KOPT-K1 (cell line): ENCODE data around the gene SERPINA5.
"Not testable (repeated sequence)": the region's sequence is repeated elsewhere in the genome, so short reads cannot be mapped to it uniquely, and the experiment has no call there.

Experiments used
- H3K27ac ChIP-seq: fragments of 200-600 bp; sonication (generic); 2 replicates; pipeline ENCODE4 v1.5.1; 2016; ENCODE audit warnings: antibody characterized with exemption, mild to moderate bottlenecking, low read depth, low read length; ENCODE audit not compliant: poor library complexity, severe bottlenecking
- H3K36me3 ChIP-seq: fragments of 200-600 bp; sonication (generic); 2 replicates; pipeline ENCODE4 v1.5.1; 2017; ENCODE audit warnings: antibody characterized with exemption, mild to moderate bottlenecking, low read length, moderate library complexity; ENCODE audit not compliant: insufficient read depth
- H3K9me3 ChIP-seq: fragments of 200-600 bp; sonication (generic); 2 replicates; pipeline ENCODE4 v1.5.1; 2017; ENCODE audit warnings: antibody characterized with exemption, low read length, mild to moderate bottlenecking; ENCODE audit not compliant: insufficient read depth, poor library complexity, severe bottlenecking

The SERPINA5 gene

DNA sequence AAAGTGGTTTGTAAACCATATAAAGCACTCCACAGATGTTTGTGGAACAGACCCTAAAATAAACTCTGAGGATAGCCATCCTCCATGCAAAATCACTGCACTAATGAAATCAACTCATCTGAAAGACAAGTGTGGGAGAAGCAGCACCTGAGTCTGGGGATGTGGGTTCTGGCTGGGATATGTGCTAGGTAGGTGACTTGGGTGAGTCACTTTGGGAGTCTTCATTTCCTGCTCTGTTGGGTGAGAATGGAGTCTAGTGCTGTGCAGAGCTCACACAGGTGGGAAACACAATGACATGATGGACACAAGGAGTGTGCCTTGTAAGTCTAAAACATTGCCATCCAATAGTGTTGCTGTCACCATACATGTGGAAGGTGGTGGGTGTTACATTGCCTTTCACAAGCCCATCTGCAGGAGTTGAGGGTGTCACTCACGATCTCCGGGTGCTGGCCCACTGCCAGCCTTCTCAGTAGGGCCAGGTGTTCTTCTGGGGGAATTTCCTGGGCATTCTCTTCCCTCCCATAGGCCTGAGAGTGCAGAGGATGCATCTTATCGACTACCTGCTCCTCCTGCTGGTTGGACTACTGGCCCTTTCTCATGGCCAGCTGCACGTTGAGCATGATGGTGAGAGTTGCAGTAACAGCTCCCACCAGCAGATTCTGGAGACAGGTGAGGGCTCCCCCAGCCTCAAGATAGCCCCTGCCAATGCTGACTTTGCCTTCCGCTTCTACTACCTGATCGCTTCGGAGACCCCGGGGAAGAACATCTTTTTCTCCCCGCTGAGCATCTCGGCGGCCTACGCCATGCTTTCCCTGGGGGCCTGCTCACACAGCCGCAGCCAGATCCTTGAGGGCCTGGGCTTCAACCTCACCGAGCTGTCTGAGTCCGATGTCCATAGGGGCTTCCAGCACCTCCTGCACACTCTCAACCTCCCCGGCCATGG lies 18.0 kb upstream of the SERPINA5 start:
- no peaks in the 10 kb centered on the region for H3K36me3 ChIP-seq
- no peaks in the 10 kb centered on the region for H3K9me3 ChIP-seq
- H3K27ac ChIP-seq = no peak overlapping the region

DNA sequence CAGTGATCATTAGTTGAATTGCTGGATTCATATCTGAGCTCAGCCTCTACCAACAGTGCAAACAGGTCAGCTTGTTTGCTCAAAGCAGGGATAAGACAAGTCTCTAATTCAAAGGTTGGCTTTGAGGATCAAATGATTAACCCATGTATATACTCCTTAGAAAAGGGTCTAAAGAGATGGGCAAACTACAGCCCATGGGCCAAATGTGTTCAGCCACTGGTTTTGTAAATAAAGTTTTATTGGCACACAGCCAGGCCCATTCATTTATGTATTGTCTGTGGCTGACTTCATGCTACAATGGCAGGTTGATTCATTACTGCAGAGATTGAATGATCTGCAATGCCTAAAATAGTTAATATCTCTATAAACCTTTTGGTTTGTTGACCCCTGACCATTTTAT lies 16.8 kb upstream of the SERPINA5 start:
- Histone ChIP-seq H3K36me3 (no peaks in the 10 kb centered on the region), H3K27ac (no peak overlapping the region), H3K9me3 (no peaks in the 10 kb centered on the region)

GRCh38 chr14:94568186-94568585 lies 13.0 kb upstream of the SERPINA5 start:
- Histone ChIP-seq H3K36me3 (no peaks in the 10 kb centered on the region), H3K9me3 (no peaks in the 10 kb centered on the region), H3K27ac (no peak overlapping the region)

DNA sequence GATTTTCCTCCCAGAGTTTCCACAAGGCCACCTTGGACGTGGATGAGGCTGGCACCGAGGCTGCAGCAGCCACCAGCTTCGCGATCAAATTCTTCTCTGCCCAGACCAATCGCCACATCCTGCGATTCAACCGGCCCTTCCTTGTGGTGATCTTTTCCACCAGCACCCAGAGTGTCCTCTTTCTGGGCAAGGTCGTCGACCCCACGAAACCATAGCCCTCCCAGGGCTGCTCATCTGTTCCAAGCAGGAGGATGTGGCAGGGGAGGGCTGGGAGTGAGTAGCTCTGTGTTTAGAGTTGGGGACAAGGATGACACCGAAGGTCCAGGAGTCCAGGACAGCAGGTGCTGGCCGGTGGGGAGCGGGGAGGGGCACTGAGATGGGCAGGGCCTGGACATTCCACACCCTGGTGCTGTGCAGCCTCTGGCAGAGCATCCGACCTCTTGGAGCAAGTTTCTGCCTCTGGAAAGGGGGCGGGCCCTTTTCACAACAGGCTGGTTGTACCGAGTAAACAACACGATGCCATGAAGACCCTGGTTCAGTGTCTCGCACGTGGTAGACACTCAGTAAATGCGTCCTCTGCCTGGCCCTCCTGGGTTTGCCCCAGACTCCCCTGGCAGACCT lies 11.7 kb upstream of the SERPINA5 start:
- no peaks in the 10 kb centered on the region for H3K36me3 ChIP-seq
- no peaks in the 10 kb centered on the region for H3K9me3 ChIP-seq
- H3K27ac ChIP-seq = no peak overlapping the region

- Histone ChIP-seq H3K36me3 (no peaks in the 10 kb centered on the region), H3K9me3 (no peaks in the 10 kb centered on the region), H3K27ac (no peak overlapping the region)
These were observed 11.2 kb upstream of the SERPINA5 start for GRCh38 chr14:94570002-94570400.

GRCh38 chr14:94570440-94570839 lies 10.8 kb upstream of the SERPINA5 start:
- H3K27ac ChIP-seq = no peak overlapping the region
- H3K9me3 ChIP-seq = no peaks in the 10 kb centered on the region
- no peaks in the 10 kb centered on the region for H3K36me3 ChIP-seq

GRCh38 chr14:94571395-94571794 lies 9.8 kb upstream of the SERPINA5 start:
- H3K36me3 ChIP-seq = no peaks in the 10 kb centered on the region
- H3K9me3 ChIP-seq = no peaks in the 10 kb centered on the region
- H3K27ac ChIP-seq = no peak overlapping the region

DNA sequence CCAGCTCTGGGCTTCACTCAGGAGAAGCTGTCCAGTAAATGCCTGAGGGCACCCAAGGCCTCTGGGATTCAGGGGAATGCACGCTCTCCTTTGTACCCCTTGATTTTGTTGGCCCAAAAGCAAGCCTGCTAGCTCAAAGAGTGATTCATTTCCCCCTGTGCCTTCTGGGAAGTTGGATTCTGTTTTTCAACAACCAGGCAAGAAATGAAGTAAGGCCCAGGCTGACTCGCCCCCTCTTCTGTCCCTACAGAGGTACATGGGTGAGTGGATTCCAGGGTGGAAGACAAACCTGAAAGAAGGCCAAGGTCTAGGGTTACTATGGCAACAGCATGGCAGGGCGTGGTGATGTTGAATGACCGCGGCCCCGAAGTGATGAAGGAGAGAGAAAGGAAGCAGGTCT lies 9.3 kb upstream of the SERPINA5 start:
- H3K27ac ChIP-seq = no peak overlapping the region
- no peaks in the 10 kb centered on the region for H3K9me3 ChIP-seq
- H3K36me3 ChIP-seq = no peaks in the 10 kb centered on the region

GRCh38 chr14:94572637-94573303 lies 8.5 kb upstream of the SERPINA5 start:
- no peaks in the 10 kb centered on the region for H3K9me3 ChIP-seq
- H3K27ac ChIP-seq = no peak overlapping the region
- no peaks in the 10 kb centered on the region for H3K36me3 ChIP-seq

- H3K27ac ChIP-seq = no peak overlapping the region
- no peaks in the 10 kb centered on the region for H3K9me3 ChIP-seq
- H3K36me3 ChIP-seq = no peaks in the 10 kb centered on the region
These were observed 7.5 kb upstream of the SERPINA5 start for GRCh38 chr14:94573475-94574277.

DNA sequence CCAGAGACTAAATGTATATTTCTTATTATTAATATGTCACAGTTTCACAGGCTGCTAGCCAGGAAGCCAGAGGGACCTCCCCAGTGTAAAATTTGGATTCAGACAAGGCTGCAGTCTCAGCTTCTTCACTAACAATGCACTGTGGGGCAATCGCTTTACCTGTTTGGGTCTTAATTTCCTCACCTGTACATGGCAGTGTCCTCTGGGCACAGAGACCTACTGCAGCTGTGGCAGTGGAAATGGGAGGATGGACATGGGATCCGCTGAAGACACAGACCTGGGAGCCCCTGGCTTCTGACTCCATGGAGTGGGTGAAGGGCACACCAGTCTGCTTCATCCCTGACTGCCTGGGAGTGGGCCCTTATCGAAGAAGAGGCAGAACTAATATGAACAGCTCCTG lies 6.9 kb upstream of the SERPINA5 start:
- Histone ChIP-seq H3K36me3 (no peaks in the 10 kb centered on the region), H3K27ac (no peak overlapping the region), H3K9me3 (no peaks in the 10 kb centered on the region)

GRCh38 chr14:94575730-94576585 lies 5.3 kb upstream of the SERPINA5 start:
- H3K9me3 ChIP-seq = no peaks in the 10 kb centered on the region
- no peaks in the 10 kb centered on the region for H3K36me3 ChIP-seq
- H3K27ac ChIP-seq = no peak overlapping the region

DNA sequence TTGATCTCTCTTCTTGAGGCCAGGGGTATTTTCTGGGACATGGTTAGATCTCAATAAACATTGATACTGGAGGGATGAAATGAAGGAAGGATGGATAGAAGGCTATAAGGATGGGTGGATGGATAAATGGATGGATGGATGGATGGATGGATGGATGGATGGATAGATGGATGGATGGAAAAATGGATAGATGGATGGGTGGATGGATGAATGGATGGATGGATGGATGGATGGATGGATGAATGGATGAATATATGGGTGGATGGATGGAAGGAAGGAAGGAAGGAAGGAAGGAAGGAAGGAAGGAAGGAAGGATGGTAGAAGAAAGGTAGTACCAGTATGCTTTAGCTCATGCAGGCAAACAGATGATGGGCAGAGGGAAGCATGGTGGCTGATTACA lies 3.8 kb upstream of the SERPINA5 start:
- H3K27ac ChIP-seq, H3K36me3 ChIP-seq, H3K9me3 ChIP-seq: not testable (repeated sequence)

DNA sequence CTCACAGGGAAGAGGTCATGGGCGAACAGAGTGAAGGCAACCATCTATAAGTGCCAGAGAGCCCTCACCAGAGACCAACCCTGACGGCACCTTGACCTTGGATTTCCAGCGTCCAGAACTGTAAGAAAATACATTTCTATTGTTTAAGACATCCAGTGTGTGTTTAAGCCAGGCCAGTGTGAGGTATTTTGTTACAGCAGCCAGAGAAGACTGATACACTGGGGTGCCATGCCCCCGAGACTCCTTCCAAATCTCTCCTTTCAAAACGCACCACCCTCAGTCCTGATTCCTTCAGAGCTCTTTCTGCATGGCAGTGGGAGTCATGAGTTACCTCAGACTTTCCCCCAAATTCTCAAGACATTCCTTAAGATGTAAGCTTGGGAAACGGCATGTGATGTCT lies 2.5 kb upstream of the SERPINA5 start:
- Histone ChIP-seq H3K27ac (no peak overlapping the region), H3K36me3 (no peaks in the 10 kb centered on the region), H3K9me3 (no peaks in the 10 kb centered on the region)
